Spinal cord (tissue), 10 donors: ENCODE results near the gene PNPLA7. TPM values are rescaled to one million over a fixed set of nuclear protein-coding genes. Genes with fewer than 3 reads are reported as not detected.

Source experiments
- DNase-seq, 6 donors: peaks; one replicate each; pipeline versions ENCODE4 v3.0.0 to v3.0.0-alpha.2; 2013 to 2015; ENCODE audit warnings: low spot score in 6 of 6, low read depth in 4 of 6
- H3K27ac ChIP-seq: one replicate; pipeline ENCODE4 v1.5.1; 2013; ENCODE audit warnings: low read depth, low read length, control low read depth
- H3K27me3 ChIP-seq: one replicate; pipeline ENCODE4 v1.6.1; 2013; ENCODE audit warnings: low read length; ENCODE audit not compliant: control insufficient read depth, insufficient read depth
- H3K36me3 ChIP-seq: one replicate; pipeline ENCODE4 v1.6.1; 2013; ENCODE audit warnings: low read length; ENCODE audit not compliant: control insufficient read depth, insufficient read depth
- H3K4me1 ChIP-seq: one replicate; pipeline ENCODE4 v1.6.1; 2013; ENCODE audit warnings: low read length; ENCODE audit not compliant: control insufficient read depth, insufficient read depth
- H3K4me3 ChIP-seq: one replicate; pipeline ENCODE4 v1.5.1; 2013; ENCODE audit warnings: low read depth, low read length, control low read depth
- H3K9me3 ChIP-seq: one replicate; pipeline ENCODE4 v1.6.1; 2013; ENCODE audit warnings: low read length; ENCODE audit not compliant: control insufficient read depth, insufficient read depth
- WGBS: methylation state at CpG from one replicate; pipeline ENCODE4 v1.1.5; 2013; ENCODE audit warnings: missing lambda C conversion rate; ENCODE audit not compliant: insufficient coverage; 5-methylcytosine and 5-hydroxymethylcytosine counted together
- polyA plus RNA-seq, 2 donors: library from polyadenylated mRNA; unstranded; fragments of 120-200 nt; gene quantifications; one replicate each; pipeline ENCODE4 v1.2.1, GENCODE V29; 2013; ENCODE audit not compliant: insufficient read length in 2 of 2
- total RNA-seq, 2 donors: library from RNA; depleted of rRNA in 1 of 2; stranded (reverse); fragments of 120-200 nt in 1 of 2; fragments of >200 nt in 1 of 2; gene quantifications; one replicate each; pipeline versions ENCODE4 v1.2.3 to v1.2.4, GENCODE V29; 2013 to 2014
- donor health status: healthy.

The PNPLA7 gene
- total and polyA plus RNA-seq, 4 donors: 0.89 to 6.6 (median 4.4) TPM

- H3K4me1 ChIP-seq: no peaks in the 10 kb centered on the region
- WGBS: 85% methylated on average over 21 of the region's 21 CpGs
- H3K36me3 ChIP-seq: peaks cover 64% of the 10 kb centered on the region
- H3K27me3 ChIP-seq: no peaks in the 10 kb centered on the region
- no peak overlapping the region for H3K4me3 ChIP-seq
- no peaks in the 10 kb centered on the region for H3K9me3 ChIP-seq
- no peak for DNase-seq
- H3K27ac ChIP-seq: no peak overlapping the region
Measured at GRCh38 chr9:137431416-137431931, 118.7 kb downstream of the PNPLA7 start.

- 80% methylated on average over 26 of the region's 27 CpGs for WGBS
- H3K4me3 ChIP-seq: no peak overlapping the region
Measured at GRCh38 chr9:137430723-137431415, 119.3 kb downstream of the PNPLA7 start.

GRCh38 chr9:137429974-137430722, 120.1 kb downstream of the PNPLA7 start:
- WGBS: 72% methylated on average over 33 of the region's 34 CpGs

More at GRCh38 chr9:137430723-137431415, 119.3 kb downstream of the PNPLA7 start:
- H3K4me1 ChIP-seq: no peaks in the 10 kb centered on the region
- no peaks in the 10 kb centered on the region for H3K27me3 ChIP-seq
- no peaks in the 10 kb centered on the region for H3K9me3 ChIP-seq
- DNase-seq: no peak
- peaks cover 69% of the 10 kb centered on the region for H3K36me3 ChIP-seq
- H3K27ac ChIP-seq: no peak overlapping the region

GRCh38 chr9:137429546-137429890, 120.7 kb downstream of the PNPLA7 start:
- Histone ChIP-seq H3K36me3 (peaks cover 61% of the 10 kb centered on the region), H3K27me3 (no peaks in the 10 kb centered on the region), H3K4me1 (no peaks in the 10 kb centered on the region), H3K4me3 (no peak overlapping the region), H3K27ac (no peak overlapping the region), H3K9me3 (no peaks in the 10 kb centered on the region)
- 91% methylated on average over 12 of the region's 14 CpGs for WGBS
- DNase-seq: no peak

More at GRCh38 chr9:137429974-137430722, 120.1 kb downstream of the PNPLA7 start:
- H3K27me3 ChIP-seq: no peaks in the 10 kb centered on the region
- no peaks in the 10 kb centered on the region for H3K9me3 ChIP-seq
- H3K4me1 ChIP-seq: no peaks in the 10 kb centered on the region
- no peak overlapping the region for H3K27ac ChIP-seq
- H3K36me3 ChIP-seq: peaks cover 67% of the 10 kb centered on the region
- no peak for DNase-seq
- H3K4me3 ChIP-seq: no peak overlapping the region

- 85% methylated on average over 20 of the region's 27 CpGs for WGBS
- peaks cover 4% of the 10 kb centered on the region for H3K4me1 ChIP-seq
- peaks cover 55% of the 10 kb centered on the region for H3K36me3 ChIP-seq
- no peak overlapping the region for H3K27ac ChIP-seq
- no peak overlapping the region for H3K4me3 ChIP-seq
- H3K9me3 ChIP-seq: no peaks in the 10 kb centered on the region
- DNase-seq: no peak
- no peaks in the 10 kb centered on the region for H3K27me3 ChIP-seq
Measured at GRCh38 chr9:137428841-137429545, 121.2 kb downstream of the PNPLA7 start.

- WGBS: 75% methylated on average over 5 of the region's 6 CpGs
Measured at GRCh38 chr9:137428311-137428630, 121.9 kb downstream of the PNPLA7 start.

GRCh38 chr9:137427454-137428310, 122.5 kb downstream of the PNPLA7 start:
- Histone ChIP-seq H3K9me3 (no peaks in the 10 kb centered on the region), H3K4me1 (peaks cover 8% of the 10 kb centered on the region), H3K27me3 (no peaks in the 10 kb centered on the region), H3K27ac (no peak overlapping the region), H3K36me3 (peaks cover 43% of the 10 kb centered on the region), H3K4me3 (no peak overlapping the region)
- no peak for DNase-seq
- 80% methylated on average over 26 of the region's 27 CpGs for WGBS

More at GRCh38 chr9:137428311-137428630, 121.9 kb downstream of the PNPLA7 start:
- DNase-seq: no peak
- H3K4me3 ChIP-seq: no peak overlapping the region
- peaks cover 48% of the 10 kb centered on the region for H3K36me3 ChIP-seq
- H3K4me1 ChIP-seq: peaks cover 8% of the 10 kb centered on the region
- H3K27ac ChIP-seq: no peak overlapping the region
- no peaks in the 10 kb centered on the region for H3K9me3 ChIP-seq
- H3K27me3 ChIP-seq: no peaks in the 10 kb centered on the region

GRCh38 chr9:137426018-137426681, 124.1 kb downstream of the PNPLA7 start:
- WGBS: 77% methylated on average over 14 of the region's 18 CpGs
- H3K9me3 ChIP-seq: no peaks in the 10 kb centered on the region
- DNase-seq: no peak
- H3K4me3 ChIP-seq: no peak overlapping the region
- peaks cover 34% of the 10 kb centered on the region for H3K36me3 ChIP-seq
- H3K27ac ChIP-seq: no peak overlapping the region
- H3K4me1 ChIP-seq: peaks cover 16% of the 10 kb centered on the region
- H3K27me3 ChIP-seq: no peaks in the 10 kb centered on the region
